ENCODE results near the gene KRTAP10-10. TPM values are rescaled to one million over a fixed set of nuclear protein-coding genes. Genes with fewer than 3 reads are reported as not detected.

Gene KRTAP10-10
- total RNA-seq, 4 donors from 2014 or later, result not detected

- TF ChIP-seq POLR2A (IDR thresholded peaks at IDR 0.05) (no peak), CTCF (IDR thresholded peaks at IDR 0.05 in 4 of 5, conservative IDR thresholded peaks at IDR 0.05 in 1 of 5) (no peak)
- H3K9me3 ChIP-seq, result no peaks in the 10 kb centered on the region
- no peak for ATAC-seq
- peaks cover 0 to 3% (median 0%) of the 10 kb centered on the region in 3 donors for H3K27me3 ChIP-seq
- intact Hi-C loops (cut with DNase I; ENCODE audit: low total_unique reads) (no loop called here), in situ Hi-C loops (cut with MboI; ENCODE audit: low sequenced_read_pairs in 4 of 4) (no loop called here)
- H3K36me3 ChIP-seq, result no peaks in the 10 kb centered on the region
- no peak overlapping the region for H3K27ac ChIP-seq
- DNase-seq, result no peak
- no peaks in the 10 kb centered on the region for H3K4me1 ChIP-seq
- no peak overlapping the region for H3K4me3 ChIP-seq
Measured at GRCh38 chr21:44671911-44672310, 34.8 kb downstream of the KRTAP10-10 start.

- ATAC-seq (no peak), DNase-seq (no peak)
- H3K27ac ChIP-seq, result no peak overlapping the region
- no peaks in the 10 kb centered on the region for H3K36me3 ChIP-seq
- peaks cover 0 to 5% (median 0%) of the 10 kb centered on the region in 3 donors for H3K27me3 ChIP-seq
- no peak overlapping the region for H3K4me3 ChIP-seq
- H3K9me3 ChIP-seq, result no peaks in the 10 kb centered on the region
- no peaks in the 10 kb centered on the region for H3K4me1 ChIP-seq
- in situ Hi-C loops (cut with MboI; ENCODE audit: low sequenced_read_pairs in 4 of 4) (no loop called here), intact Hi-C loops (cut with DNase I; ENCODE audit: low total_unique reads) (no loop called here)
- no peak for TF ChIP-seq POLR2A (IDR thresholded peaks at IDR 0.05)
- TF ChIP-seq CTCF (IDR thresholded peaks at IDR 0.05 in 4 of 5, conservative IDR thresholded peaks at IDR 0.05 in 1 of 5), result no peak
Measured at GRCh38 chr21:44677881-44678280, 40.7 kb downstream of the KRTAP10-10 start.

- ATAC-seq, result no peak
- intact Hi-C loops (cut with DNase I; ENCODE audit: low total_unique reads), result no loop called here
- Histone ChIP-seq H3K4me1 (no peaks in the 10 kb centered on the region), H3K27ac (no peak overlapping the region), H3K36me3 (no peaks in the 10 kb centered on the region), H3K27me3 (peaks cover 4 to 9% (median 6%) of the 10 kb centered on the region in 3 donors), H3K9me3 (no peaks in the 10 kb centered on the region), H3K4me3 (no peak overlapping the region)
- in situ Hi-C loops (cut with MboI; ENCODE audit: low sequenced_read_pairs in 4 of 4), result no loop called here
- TF ChIP-seq CTCF (IDR thresholded peaks at IDR 0.05 in 4 of 5, conservative IDR thresholded peaks at IDR 0.05 in 1 of 5) (no peak), POLR2A (IDR thresholded peaks at IDR 0.05) (no peak)
- DNase-seq, result no peak
Measured at GRCh38 chr21:44681152-44681551, 44.0 kb downstream of the KRTAP10-10 start.

- no peak for TF ChIP-seq CTCF (IDR thresholded peaks at IDR 0.05 in 4 of 5, conservative IDR thresholded peaks at IDR 0.05 in 1 of 5)
- no peak for TF ChIP-seq POLR2A (IDR thresholded peaks at IDR 0.05)
- Histone ChIP-seq H3K9me3 (no peaks in the 10 kb centered on the region), H3K36me3 (no peaks in the 10 kb centered on the region), H3K27me3 (peaks cover 13 to 15% (median 14%) of the 10 kb centered on the region in 3 donors), H3K4me3 (no peak within 1 kb of the TSS), H3K27ac (no peak within 1 kb of the TSS), H3K4me1 (no peaks in the 10 kb centered on the region)
- no peak for DNase-seq
- intact Hi-C loops (cut with DNase I; ENCODE audit: low total_unique reads) (no loop called here), in situ Hi-C loops (cut with MboI; ENCODE audit: low sequenced_read_pairs in 4 of 4) (no loop called here)
- no peak for ATAC-seq
Measured at GRCh38 chr21:44681861-44682579, 44.9 kb downstream of the KRTAP10-10 start, which contains the start of gene KRTAP12-1. KRTAP12-1 (minus strand) TSS chr21:44682163; CDS start chr21:44682123, 40 bp downstream.
